Brain microvascular endothelial cell (primary cell): ENCODE results near the gene HSF4.

Experiments
- DNase-seq: peaks from one replicate; pipeline ENCODE4 v3.0.0-alpha.2; 2020
- H3K27ac ChIP-seq: fragments of 250-450 bp; sonication (Bioruptor Pico); 2 replicates; pipeline ENCODE4 v1.5.1; 2020; ENCODE audit warnings: mild to moderate bottlenecking, moderate library complexity
- H3K27me3 ChIP-seq: fragments of 250-450 bp; sonication (Bioruptor Pico); replicated peaks from 2 replicates; pipeline ENCODE4 v1.5.1; 2020; ENCODE audit warnings: mild to moderate bottlenecking
- H3K36me3 ChIP-seq: fragments of 250-450 bp; sonication (Bioruptor Pico); replicated peaks from 2 replicates; pipeline ENCODE4 v1.5.1; 2020; ENCODE audit warnings: mild to moderate bottlenecking
- H3K4me3 ChIP-seq: 2 replicates; pipeline ENCODE4 v1.5.1; 2011; ENCODE audit warnings: low read depth, mild to moderate bottlenecking, control low read depth, low read length, moderate library complexity
- CTCF ChIP-seq: IDR thresholded peaks from 2 replicates; pipeline ENCODE4 v1.5.1; 2011; ENCODE audit warnings: low read depth, mild to moderate bottlenecking, moderate library complexity, low read length, control low read depth, inconsistent platforms; ENCODE audit errors: missing control alignments
- in situ Hi-C: cut with HindIII; loops from 2 replicates; pipeline ENCODE4 v1.10.0; 2017; ENCODE audit warnings: low sequenced_read_pairs, low pct_ligation_motif_present

HSF4 gene

GRCh38 chr16:67174706-67175231 is 10.2 kb downstream of the HSF4 start:
- DNase-seq: no peak
- H3K27me3 ChIP-seq: no peaks in the 10 kb centered on the region
- H3K36me3 ChIP-seq: no peaks in the 10 kb centered on the region
- no peak overlapping the region for H3K27ac ChIP-seq
- in situ Hi-C loops: no loop called here
- TF ChIP-seq CTCF: no peak
- H3K4me3 ChIP-seq: peak overlapping the region; percentile 52

- H3K27ac ChIP-seq: no peak overlapping the region
- no peak overlapping the region for H3K4me3 ChIP-seq
- no peak for DNase-seq
- H3K36me3 ChIP-seq: no peaks in the 10 kb centered on the region
- in situ Hi-C loops: no loop called here
- H3K27me3 ChIP-seq: no peaks in the 10 kb centered on the region
- TF ChIP-seq CTCF: no peak
Observed at GRCh38 chr16:67176662-67177061, 12.1 kb downstream of the HSF4 start.

GRCh38 chr16:67177743-67178699 is 13.5 kb downstream of the HSF4 start:
- in situ Hi-C loops: no loop called here
- TF ChIP-seq CTCF: peak; percentile 30
- no peak overlapping the region for H3K27ac ChIP-seq
- no peaks in the 10 kb centered on the region for H3K36me3 ChIP-seq
- DNase-seq: no peak
- no peaks in the 10 kb centered on the region for H3K27me3 ChIP-seq
- peak overlapping the region; percentile 43 for H3K4me3 ChIP-seq

- Histone ChIP-seq H3K27ac (no peak overlapping the region), H3K27me3 (no peaks in the 10 kb centered on the region), H3K4me3 (no peak overlapping the region), H3K36me3 (no peaks in the 10 kb centered on the region)
- TF ChIP-seq CTCF: peak; percentile 41
- in situ Hi-C loops: no loop called here
- no peak for DNase-seq
Observed at GRCh38 chr16:67179421-67180080, 15.0 kb downstream of the HSF4 start.

GRCh38 chr16:67180166-67180565 is 15.6 kb downstream of the HSF4 start:
- no peak for TF ChIP-seq CTCF
- in situ Hi-C loops: no loop called here
- H3K36me3 ChIP-seq: no peaks in the 10 kb centered on the region
- H3K27me3 ChIP-seq: no peaks in the 10 kb centered on the region
- H3K27ac ChIP-seq: no peak overlapping the region
- DNase-seq: no peak
- H3K4me3 ChIP-seq: no peak overlapping the region
